Left ventricle myocardium inferior (tissue), 1 donor: ENCODE results near the gene AMZ1. TPM values are rescaled to one million over a fixed set of nuclear protein-coding genes. Genes with fewer than 3 reads are reported as not detected.

Source experiments
- DNase-seq: peaks from one replicate; pipeline ENCODE4 v3.0.0-alpha.2; 2020
- H3K27ac ChIP-seq: fragments of 200-600 bp; replicated peaks from 2 replicates; pipeline ENCODE4 v1.8.0; 2021
- H3K27me3 ChIP-seq: fragments of 200-600 bp; 2 replicates; pipeline ENCODE4 v1.8.0; 2021; ENCODE audit warnings: low read depth
- H3K36me3 ChIP-seq: fragments of 200-600 bp; 2 replicates; pipeline ENCODE4 v1.8.0; 2021
- H3K4me1 ChIP-seq: fragments of 200-600 bp; 2 replicates; pipeline ENCODE4 v1.8.0; 2021
- H3K4me3 ChIP-seq: fragments of 200-600 bp; 2 replicates; pipeline ENCODE4 v1.8.0; 2021; ENCODE audit warnings: mild to moderate bottlenecking, moderate library complexity
- H3K9me3 ChIP-seq: fragments of 200-600 bp; replicated peaks from 2 replicates; pipeline ENCODE4 v1.8.0; 2021
- intact Hi-C: fragments of 100-400 bp; cut with micrococcal nuclease; formaldehyde crosslinking; loops from one replicate; pipeline ENCODE4 v1.11.0; 2022
- total RNA-seq: library from RNA; stranded (reverse); fragmentation: NEBNext Ultra II Directional; extraction: Animal tissue kit (Norgen Biotek cat#: 25700); gene quantifications from one replicate; pipeline ENCODE4 v1.2.1, GENCODE V29; 2021
- TF ChIP-seq, protein P1 (sequence below): fragments of 200-600 bp; IDR thresholded peaks from 2 replicates; pipeline ENCODE4 v1.8.0; 2021; ENCODE audit warnings: antibody characterized with exemption, mild to moderate bottlenecking, borderline replicate concordance
- donor health status: DM: no; HTN: yes; CAD: no; lungs with severe emphysema.

Gene AMZ1
- total RNA-seq, 1 donor from 2014 or later = 0.11 TPM

DNA sequence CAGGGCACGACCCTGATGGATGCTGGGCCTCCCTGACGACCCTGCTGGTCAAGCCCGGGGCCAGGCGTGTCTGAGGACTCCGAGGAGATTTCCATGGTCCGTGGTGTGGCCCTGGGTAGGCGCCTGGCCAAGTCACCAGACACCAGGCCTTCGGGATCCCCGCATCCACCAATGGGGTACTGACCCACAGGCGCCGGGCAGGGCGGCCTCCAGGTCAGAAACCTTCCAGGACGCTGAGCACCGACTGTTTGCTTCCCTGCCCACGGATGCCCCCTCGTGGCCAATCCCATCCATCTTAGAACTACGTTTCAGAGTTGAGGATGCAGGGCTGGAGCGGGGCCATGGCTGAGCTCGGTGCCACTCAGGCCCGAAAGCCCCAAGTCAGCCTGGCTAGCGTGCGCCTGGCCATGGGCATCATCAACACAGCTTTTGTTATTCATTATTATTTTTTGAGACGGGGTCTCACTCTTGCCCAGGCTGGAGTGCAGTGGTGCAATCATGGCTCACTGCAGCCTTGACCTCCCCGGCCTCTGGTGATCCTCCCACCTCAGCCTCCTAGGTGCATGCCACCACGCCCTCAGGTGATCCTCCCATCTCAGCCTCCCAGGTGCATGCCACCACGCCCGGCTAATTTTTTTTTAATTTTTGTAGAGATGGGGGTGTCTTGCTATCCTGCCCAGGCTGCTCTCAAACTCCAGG, 7.1 kb upstream of the AMZ1 start:
- Histone ChIP-seq H3K4me3 (no peak overlapping the region), H3K9me3 (peaks cover 3% of the 10 kb centered on the region), H3K36me3 (no peaks in the 10 kb centered on the region), H3K4me1 (peaks cover 4% of the 10 kb centered on the region), H3K27ac (no peak overlapping the region), H3K27me3 (peaks cover 56% of the 10 kb centered on the region)
- TF ChIP-seq, protein P1, sequence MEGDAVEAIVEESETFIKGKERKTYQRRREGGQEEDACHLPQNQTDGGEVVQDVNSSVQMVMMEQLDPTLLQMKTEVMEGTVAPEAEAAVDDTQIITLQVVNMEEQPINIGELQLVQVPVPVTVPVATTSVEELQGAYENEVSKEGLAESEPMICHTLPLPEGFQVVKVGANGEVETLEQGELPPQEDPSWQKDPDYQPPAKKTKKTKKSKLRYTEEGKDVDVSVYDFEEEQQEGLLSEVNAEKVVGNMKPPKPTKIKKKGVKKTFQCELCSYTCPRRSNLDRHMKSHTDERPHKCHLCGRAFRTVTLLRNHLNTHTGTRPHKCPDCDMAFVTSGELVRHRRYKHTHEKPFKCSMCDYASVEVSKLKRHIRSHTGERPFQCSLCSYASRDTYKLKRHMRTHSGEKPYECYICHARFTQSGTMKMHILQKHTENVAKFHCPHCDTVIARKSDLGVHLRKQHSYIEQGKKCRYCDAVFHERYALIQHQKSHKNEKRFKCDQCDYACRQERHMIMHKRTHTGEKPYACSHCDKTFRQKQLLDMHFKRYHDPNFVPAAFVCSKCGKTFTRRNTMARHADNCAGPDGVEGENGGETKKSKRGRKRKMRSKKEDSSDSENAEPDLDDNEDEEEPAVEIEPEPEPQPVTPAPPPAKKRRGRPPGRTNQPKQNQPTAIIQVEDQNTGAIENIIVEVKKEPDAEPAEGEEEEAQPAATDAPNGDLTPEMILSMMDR = peak; percentile 84
- intact Hi-C loops = loop anchor here (5.0 kb wide), 1 partner anchor 114 kb away; no protein-coding TSS in a partner anchor
- DNase-seq = peak; percentile 84

DNA sequence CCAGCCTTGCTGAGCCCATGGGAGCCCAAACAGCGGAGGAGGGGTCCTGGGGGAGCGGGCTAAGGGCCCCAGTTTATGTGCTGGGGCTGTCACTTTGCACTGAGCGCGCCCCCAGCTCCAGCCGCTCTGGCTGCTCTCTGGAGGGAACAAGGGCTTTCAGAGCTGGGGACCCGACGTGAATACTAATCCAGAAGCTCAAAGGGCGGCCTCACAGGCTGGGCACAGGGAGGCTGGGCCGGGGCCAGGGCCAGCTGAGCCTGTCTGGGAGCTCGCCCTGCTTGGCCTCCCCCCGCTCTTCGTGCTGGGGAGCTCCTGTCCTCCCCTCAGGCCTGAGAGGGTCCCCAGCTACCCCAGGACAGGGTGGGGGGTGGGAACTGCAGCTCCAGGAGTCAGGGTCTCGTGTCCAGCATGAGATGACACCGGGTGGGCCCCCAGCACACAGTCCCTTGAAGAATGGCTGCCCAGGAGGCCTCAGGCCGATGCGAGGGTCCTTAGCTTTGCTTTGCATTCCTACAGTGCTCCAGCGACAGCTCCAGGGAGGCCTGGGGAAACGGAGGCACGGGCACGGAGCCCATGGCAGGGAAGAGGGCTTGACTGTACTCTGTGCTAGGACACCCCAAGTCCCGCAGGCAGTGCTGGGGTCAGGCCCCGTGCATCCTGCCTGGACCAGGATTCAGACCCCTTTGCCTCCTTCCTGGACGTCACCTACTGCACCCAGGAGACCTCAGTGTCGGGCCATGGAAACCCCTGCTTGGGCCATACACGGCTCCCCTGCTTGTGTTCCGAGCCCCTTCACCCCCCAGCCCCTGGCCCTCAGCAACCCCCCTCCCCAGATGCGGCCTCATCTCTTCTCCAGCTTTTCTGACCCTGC, 5.8 kb upstream of the AMZ1 start:
- DNase-seq = no peak
- Histone ChIP-seq H3K4me3 (no peak overlapping the region), H3K4me1 (peaks cover 4% of the 10 kb centered on the region), H3K27ac (no peak overlapping the region), H3K9me3 (peaks cover 3% of the 10 kb centered on the region), H3K27me3 (peaks cover 69% of the 10 kb centered on the region), H3K36me3 (no peaks in the 10 kb centered on the region)
- intact Hi-C loops = loop anchor here (5.0 kb wide), 1 partner anchor 115 kb away; no protein-coding TSS in a partner anchor
- TF ChIP-seq, protein P1 = no peak

DNA sequence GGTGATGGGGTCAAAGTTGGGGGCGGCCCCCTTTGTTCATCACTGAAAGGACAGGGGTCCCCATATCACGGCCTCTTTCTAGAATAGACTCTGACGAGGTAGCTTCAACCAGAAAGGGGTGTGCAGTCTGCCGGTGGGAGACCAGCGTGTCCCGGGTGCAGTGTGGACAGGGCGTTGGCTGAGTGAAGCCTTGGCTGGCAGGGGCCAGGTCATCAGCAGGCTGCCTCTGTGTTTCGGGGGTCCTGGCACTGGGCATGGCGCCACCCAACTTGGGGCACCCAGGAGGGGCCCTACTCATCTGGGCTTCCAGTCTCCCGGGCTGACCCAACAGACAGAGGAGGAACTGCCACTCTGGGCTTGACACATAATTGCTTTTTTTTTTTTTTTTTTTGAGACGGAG, 3.5 kb upstream of the AMZ1 start:
- peaks cover 27% of the 10 kb centered on the region for H3K4me1 ChIP-seq
- no peak for DNase-seq
- no peak overlapping the region for H3K27ac ChIP-seq
- H3K4me3 ChIP-seq = no peak overlapping the region
- TF ChIP-seq, protein P1 = no peak
- peaks cover 3% of the 10 kb centered on the region for H3K9me3 ChIP-seq
- no peaks in the 10 kb centered on the region for H3K36me3 ChIP-seq
- intact Hi-C loops = loop anchor here (5.0 kb wide), 1 partner anchor 117 kb away; no protein-coding TSS in a partner anchor
- peaks cover 86% of the 10 kb centered on the region for H3K27me3 ChIP-seq

DNA sequence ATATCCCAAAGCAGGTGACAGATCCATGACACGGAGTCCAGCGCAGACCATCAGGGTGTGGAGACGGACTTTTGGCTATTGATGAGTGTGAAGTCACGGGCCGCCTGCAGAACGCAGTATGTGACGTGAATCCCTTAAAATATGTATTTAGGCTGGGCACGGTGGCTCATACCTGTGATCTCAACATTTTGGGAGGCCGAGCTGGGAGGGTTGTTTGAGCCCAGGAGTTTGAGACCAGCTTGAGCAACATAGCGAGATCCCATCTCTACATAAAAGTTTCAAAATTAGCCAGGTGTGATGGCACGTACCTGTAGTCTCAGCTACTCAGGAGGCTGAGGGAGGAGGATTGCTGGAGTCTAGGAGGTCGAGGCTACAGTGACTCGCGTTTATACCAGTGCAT, 1.9 kb upstream of the AMZ1 start:
- H3K27ac ChIP-seq = no peak overlapping the region
- peaks cover 3% of the 10 kb centered on the region for H3K9me3 ChIP-seq
- H3K4me1 ChIP-seq = peaks cover 31% of the 10 kb centered on the region
- peaks cover 75% of the 10 kb centered on the region for H3K27me3 ChIP-seq
- no peak for DNase-seq
- TF ChIP-seq, protein P1 = no peak
- no peaks in the 10 kb centered on the region for H3K36me3 ChIP-seq
- no peak overlapping the region for H3K4me3 ChIP-seq
- intact Hi-C loops = no loop called here

DNA sequence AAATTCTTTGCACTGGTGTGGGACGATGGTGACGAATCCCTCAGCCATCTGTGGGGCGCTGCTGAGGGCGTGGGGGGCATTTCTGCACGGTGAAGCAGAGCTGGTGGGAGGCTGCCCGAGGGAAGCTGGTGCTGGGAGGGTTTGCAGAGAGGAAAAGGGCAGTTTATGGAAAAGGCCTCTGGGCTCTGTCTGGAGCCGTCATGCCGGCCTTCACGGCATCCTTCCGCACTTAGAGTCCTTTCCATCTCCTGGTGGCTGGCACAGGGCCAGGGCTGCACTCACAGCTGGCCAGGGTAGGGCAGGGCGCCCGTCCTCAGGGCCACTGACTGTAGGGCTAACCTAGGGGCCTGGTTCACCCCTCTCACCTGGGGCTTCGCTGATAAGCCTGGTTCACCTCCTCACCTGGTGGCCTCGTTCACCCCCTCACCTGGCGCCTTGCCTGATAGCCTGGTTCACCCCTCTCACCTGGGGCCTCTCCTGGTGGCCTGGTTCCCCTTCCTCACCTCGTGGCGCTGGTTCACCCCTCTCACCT, 598 bp upstream of the AMZ1 start:
- Histone ChIP-seq H3K27me3 (peaks cover 64% of the 10 kb centered on the region), H3K27ac (no peak overlapping the region), H3K4me1 (peaks cover 31% of the 10 kb centered on the region), H3K36me3 (no peaks in the 10 kb centered on the region), H3K9me3 (peaks cover 3% of the 10 kb centered on the region), H3K4me3 (peak overlapping the region; percentile 56)
- intact Hi-C loops = no loop called here
- TF ChIP-seq, protein P1 = no peak
- no peak for DNase-seq
